Stimulated activated CD4-positive, alpha-beta T cell treated with anti-CD3 and anti-CD28 coated beads, TNF-alpha, amount 100 ng/mL, for 4 hours (primary cell): ENCODE measurements around the gene IL23R.

Experiments
- DNase-seq, 3 experiments: peaks; one replicate each; pipeline ENCODE4 v3.0.0-alpha.2; 2020; ENCODE audit warnings: low read depth in 3 of 3

The IL23R gene

GRCh38 chr1:67304023-67304422, 137.8 kb downstream of the IL23R start:
- DNase-seq: no peak

- DNase-seq: no peak
Observed at GRCh38 chr1:67306547-67306946, 140.3 kb downstream of the IL23R start.

DNA sequence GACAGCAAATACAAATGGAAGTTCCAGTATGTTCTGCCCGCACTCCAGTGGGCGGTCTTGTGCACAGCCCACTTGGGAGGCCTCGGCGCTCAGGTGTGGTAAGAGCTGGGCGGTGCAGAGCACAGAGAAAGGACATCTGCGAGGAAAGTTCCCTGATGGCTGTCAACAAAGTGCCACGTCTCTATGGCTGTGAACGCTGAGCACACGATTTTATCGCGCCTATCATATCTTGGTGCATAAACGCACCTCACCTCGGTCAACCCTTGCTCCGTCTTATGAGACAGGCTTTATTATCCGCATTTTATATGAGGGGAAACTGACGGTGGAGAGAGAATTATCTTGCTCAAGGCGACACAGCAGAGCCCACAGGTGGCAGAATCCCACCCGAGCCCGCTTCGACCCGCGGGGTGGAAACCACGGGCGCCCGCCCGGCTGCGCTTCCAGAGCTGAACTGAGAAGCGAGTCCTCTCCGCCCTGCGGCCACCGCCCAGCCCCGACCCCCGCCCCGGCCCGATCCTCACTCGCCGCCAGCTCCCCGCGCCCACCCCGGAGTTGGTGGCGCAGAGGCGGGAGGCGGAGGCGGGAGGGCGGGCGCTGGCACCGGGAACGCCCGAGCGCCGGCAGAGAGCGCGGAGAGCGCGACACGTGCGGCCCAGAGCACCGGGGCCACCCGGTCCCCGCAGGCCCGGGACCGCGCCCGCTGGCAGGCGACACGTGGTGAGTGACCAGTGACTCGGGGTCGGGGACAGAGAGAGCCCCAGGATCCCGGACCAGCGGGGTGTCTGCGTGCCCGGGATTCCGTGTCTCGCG, 141.2 kb downstream of the IL23R start, which contains the start of gene IL12RB2:
TSS of gene IL12RB2 (plus strand) at position 623 of the 810 bp plus-strand sequence. CDS start 12,496 bp downstream, outside the sequence.
- peak in 2 of 3 experiments; percentile 21 to 29 for DNase-seq

GRCh38 chr1:67308136-67308535, 141.9 kb downstream of the IL23R start:
- DNase-seq: peak in 1 of 3 experiments; percentile 18
